ENCODE data around the gene CFAP157.
A peak's percentile ranks its signal among the peaks of the same experiment; 100 is the strongest.

The CFAP157 gene

DNA sequence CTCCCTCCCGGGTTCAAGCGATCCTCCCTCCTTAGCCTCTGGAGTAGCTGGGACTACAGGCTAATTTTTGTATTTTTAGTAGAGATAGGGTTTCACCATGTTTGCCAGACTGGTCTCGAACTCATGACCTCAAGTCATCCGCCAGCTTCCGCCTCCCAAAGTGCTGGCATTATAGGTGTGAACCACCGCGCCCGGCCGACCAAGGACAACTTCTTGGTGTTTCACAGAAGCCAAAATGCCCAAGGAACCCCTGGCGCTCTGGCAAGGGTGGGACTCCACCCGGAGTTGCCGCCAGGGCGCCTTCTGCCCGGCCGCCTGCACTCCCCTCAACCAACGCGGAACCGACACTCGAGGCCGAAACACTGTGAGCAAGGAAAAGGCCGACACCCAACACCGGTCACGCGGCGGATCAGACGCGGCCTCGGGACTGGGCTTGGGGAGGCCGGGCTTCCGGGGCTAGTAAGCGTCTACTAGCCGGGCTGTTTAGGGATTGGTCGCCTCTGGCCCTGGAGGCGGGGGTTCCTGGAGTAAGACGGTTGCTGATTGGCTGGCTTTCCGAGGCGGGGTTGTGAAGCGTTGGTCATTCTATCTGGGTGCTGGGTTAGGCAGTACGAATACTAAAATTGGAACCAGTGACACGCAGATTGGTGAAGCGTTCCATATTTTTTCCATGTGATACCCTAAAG, 7.7 kb upstream of the CFAP157 start:
- peak overlapping the region; percentile 39 for H3K4me3 ChIP-seq (ENCODE audit: low read depth, low read length)
- peak; percentile 84 for DNase-seq (ENCODE audit: low read depth)
- TF ChIP-seq, protein P1, sequence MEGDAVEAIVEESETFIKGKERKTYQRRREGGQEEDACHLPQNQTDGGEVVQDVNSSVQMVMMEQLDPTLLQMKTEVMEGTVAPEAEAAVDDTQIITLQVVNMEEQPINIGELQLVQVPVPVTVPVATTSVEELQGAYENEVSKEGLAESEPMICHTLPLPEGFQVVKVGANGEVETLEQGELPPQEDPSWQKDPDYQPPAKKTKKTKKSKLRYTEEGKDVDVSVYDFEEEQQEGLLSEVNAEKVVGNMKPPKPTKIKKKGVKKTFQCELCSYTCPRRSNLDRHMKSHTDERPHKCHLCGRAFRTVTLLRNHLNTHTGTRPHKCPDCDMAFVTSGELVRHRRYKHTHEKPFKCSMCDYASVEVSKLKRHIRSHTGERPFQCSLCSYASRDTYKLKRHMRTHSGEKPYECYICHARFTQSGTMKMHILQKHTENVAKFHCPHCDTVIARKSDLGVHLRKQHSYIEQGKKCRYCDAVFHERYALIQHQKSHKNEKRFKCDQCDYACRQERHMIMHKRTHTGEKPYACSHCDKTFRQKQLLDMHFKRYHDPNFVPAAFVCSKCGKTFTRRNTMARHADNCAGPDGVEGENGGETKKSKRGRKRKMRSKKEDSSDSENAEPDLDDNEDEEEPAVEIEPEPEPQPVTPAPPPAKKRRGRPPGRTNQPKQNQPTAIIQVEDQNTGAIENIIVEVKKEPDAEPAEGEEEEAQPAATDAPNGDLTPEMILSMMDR (IDR thresholded peaks at IDR 0.05; ENCODE audit: low read depth, low read length, missing control alignments) = no peak

- no peak for DNase-seq (ENCODE audit: low read depth)
- no peak overlapping the region for H3K4me3 ChIP-seq (ENCODE audit: low read depth, low read length)
- TF ChIP-seq, protein P1 (IDR thresholded peaks at IDR 0.05; ENCODE audit: low read depth, low read length, missing control alignments) = no peak
These were observed 6.6 kb upstream of the CFAP157 start for GRCh38 chr9:127700140-127700539.

GRCh38 chr9:127700594-127701255, 6.1 kb upstream of the CFAP157 start:
- H3K4me3 ChIP-seq (ENCODE audit: low read depth, low read length) = no peak overlapping the region
- no peak for DNase-seq (ENCODE audit: low read depth)
- TF ChIP-seq, protein P1 (IDR thresholded peaks at IDR 0.05; ENCODE audit: low read depth, low read length, missing control alignments) = no peak

GRCh38 chr9:127703289-127703946, 3.4 kb upstream of the CFAP157 start:
- DNase-seq (ENCODE audit: low read depth) = no peak
- TF ChIP-seq, protein P1 (IDR thresholded peaks at IDR 0.05; ENCODE audit: low read depth, low read length, missing control alignments) = no peak
- no peak overlapping the region for H3K4me3 ChIP-seq (ENCODE audit: low read depth, low read length)

- DNase-seq (ENCODE audit: low read depth) = no peak
- no peak overlapping the region for H3K4me3 ChIP-seq (ENCODE audit: low read depth, low read length)
- TF ChIP-seq, protein P1 (IDR thresholded peaks at IDR 0.05; ENCODE audit: low read depth, low read length, missing control alignments) = no peak
These were observed 1.0 kb upstream of the CFAP157 start for GRCh38 chr9:127705577-127706379.

- DNase-seq (ENCODE audit: low read depth) = no peak
- H3K4me3 ChIP-seq (ENCODE audit: low read depth, low read length) = no peak overlapping the region
- TF ChIP-seq, protein P1 (IDR thresholded peaks at IDR 0.05; ENCODE audit: low read depth, low read length, missing control alignments) = peak; percentile 32
These were observed 978 bp downstream of the CFAP157 start for GRCh38 chr9:127707766-127708165.
